ENCODE results near the gene EXOC4. TPM values are rescaled to one million over a fixed set of nuclear protein-coding genes. Genes with fewer than 3 reads are reported as not detected.

Gene EXOC4
- total RNA-seq, 4 donors from 2014 or later, result 59.2 to 88.7 (median 71.6) TPM

GRCh38 chr7:133670250-133670649, 417.4 kb downstream of the EXOC4 start:
- ATAC-seq (ENCODE audit: low FRiP score) (no peak), DNase-seq (ENCODE audit: low spot score) (no peak)
- no peak for TF ChIP-seq CTCF (IDR thresholded peaks at IDR 0.05)

DNA sequence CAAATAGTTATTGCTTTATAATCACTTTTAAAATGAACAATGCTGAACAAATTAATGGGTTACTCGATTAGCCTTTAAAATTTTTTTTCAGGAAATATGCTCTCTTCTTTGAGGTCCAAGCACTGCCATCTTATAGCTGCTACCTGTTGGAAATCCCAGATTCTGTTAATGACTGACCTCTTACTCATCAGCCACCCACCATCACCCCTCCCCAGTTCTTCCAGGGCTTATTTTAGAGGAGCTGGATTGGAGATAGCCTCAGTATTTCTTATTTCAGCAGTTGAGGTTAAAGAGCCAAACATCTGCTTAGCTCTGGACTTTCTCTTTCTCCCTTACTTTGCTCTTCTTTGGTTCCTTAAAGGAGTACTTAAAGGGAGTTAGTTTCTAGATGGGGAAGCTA, 420.0 kb downstream of the EXOC4 start:
- no peak for DNase-seq (ENCODE audit: low spot score)
- TF ChIP-seq CTCF (IDR thresholded peaks at IDR 0.05), result no peak
- ATAC-seq (ENCODE audit: low FRiP score), result no peak

- DNase-seq (ENCODE audit: low spot score) (no peak), ATAC-seq (ENCODE audit: low FRiP score) (no peak)
- no peak for TF ChIP-seq CTCF (IDR thresholded peaks at IDR 0.05)
These were observed 421.3 kb downstream of the EXOC4 start for GRCh38 chr7:133674079-133674763.

DNA sequence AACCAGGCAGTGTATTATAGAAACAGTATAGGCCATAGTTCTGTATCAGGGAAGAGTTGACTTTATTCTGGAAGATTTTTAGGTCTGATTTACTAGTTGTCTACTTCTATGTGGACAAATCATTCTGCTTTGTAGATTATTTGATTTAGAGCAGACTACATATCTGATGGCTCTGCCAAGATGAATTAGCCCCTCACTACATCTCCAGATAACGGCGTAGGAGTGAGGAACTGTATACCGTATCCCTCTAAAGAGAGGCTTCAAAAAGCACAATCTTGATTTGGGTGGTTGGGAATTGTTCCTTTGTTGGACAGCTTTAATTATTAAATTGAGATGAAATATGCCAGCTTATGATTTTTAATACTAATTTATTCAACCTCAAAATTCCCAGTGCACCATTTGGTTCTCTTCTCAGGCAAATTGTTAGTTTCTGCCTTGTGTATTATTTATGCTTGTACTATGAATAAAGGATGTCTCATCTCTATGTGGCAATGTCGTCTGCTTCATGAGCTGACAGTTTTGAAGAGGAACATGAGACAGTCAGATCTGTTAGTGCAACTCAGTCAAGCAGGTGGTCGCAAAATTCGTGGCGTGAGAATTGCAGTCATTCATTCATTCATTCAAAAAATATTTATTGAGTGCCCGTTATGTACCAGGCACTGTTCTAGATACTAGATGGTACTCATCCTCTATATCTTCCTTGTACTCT, 422.8 kb downstream of the EXOC4 start:
- ATAC-seq (ENCODE audit: low FRiP score), result no peak
- no peak for TF ChIP-seq CTCF (IDR thresholded peaks at IDR 0.05)
- DNase-seq (ENCODE audit: low spot score), result no peak

DNA sequence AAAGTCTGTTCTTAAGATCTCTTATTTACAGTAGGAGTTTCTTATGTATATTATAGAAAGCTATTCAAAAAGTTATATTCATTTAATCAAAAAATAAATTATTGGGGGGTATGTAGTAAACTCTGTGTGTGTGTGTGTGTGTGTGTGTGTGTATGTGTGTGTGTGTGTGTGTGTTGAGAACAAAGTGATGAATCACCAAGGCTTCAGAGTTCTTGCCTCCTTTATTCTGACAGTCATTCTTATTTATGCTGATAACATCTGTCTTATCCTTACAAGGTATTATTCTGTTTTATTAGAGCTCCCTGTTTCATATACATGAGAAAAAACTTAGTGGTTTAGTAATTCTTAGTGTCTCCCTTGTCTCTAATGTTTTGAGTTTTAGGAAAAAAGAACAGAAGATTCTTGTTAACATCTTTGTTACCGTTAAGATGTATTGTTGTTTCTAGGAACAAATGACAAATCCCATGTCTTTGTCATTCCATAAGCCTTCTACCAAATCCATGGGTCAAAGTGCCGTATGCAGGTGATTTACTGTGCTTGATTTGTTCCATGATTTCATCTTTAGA, 424.0 kb downstream of the EXOC4 start:
- DNase-seq (ENCODE audit: low spot score) (no peak), ATAC-seq (ENCODE audit: low FRiP score) (no peak)
- no peak for TF ChIP-seq CTCF (IDR thresholded peaks at IDR 0.05)

- ATAC-seq (ENCODE audit: low FRiP score) (no peak), DNase-seq (ENCODE audit: low spot score) (no peak)
- TF ChIP-seq CTCF (IDR thresholded peaks at IDR 0.05), result no peak
These were observed 425.4 kb downstream of the EXOC4 start for GRCh38 chr7:133678137-133678814.

Data from omental fat pad (tissue), 4 donors.